EL (cell line): Measurements from ENCODE around the gene GPR156.
"Not testable (repeated sequence)": the region's sequence is repeated elsewhere in the genome, so short reads cannot be mapped to it uniquely, and the experiment has no call there.

ENCODE experiments used
- DNase-seq: peaks from one replicate; pipeline ENCODE4 v3.0.0-alpha.2; 2016

GPR156 gene

GRCh38 chr3:120156699-120157098, 128.3 kb downstream of the GPR156 start:
- DNase-seq = no peak

- DNase-seq = not testable (repeated sequence)
These were observed 129.3 kb downstream of the GPR156 start for GRCh38 chr3:120155694-120156093.

DNA sequence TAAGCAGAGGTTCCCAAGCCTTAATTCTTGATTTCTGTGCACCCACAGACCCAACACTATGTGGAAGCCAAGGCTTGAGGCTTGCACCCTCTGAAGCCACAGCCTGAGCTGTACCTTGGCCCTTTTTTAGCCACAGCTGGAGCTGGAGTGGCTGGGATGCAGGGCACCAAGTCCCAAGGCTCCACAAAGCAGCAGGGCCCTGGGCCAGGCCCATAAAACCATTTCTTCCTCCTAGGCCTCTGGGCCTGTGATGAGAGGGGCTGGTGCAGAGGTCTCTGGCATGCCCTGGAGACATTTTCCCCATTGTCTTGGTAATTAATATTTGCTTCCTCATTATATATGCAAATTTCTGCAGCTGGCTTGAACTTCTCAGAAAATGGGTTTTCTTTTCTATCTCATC, 129.9 kb downstream of the GPR156 start:
- DNase-seq = no peak

- peak; percentile 86 for DNase-seq
These were observed 131.7 kb downstream of the GPR156 start for GRCh38 chr3:120153294-120153693.

- DNase-seq = no peak
These were observed 133.2 kb downstream of the GPR156 start for GRCh38 chr3:120151791-120152190.

DNA sequence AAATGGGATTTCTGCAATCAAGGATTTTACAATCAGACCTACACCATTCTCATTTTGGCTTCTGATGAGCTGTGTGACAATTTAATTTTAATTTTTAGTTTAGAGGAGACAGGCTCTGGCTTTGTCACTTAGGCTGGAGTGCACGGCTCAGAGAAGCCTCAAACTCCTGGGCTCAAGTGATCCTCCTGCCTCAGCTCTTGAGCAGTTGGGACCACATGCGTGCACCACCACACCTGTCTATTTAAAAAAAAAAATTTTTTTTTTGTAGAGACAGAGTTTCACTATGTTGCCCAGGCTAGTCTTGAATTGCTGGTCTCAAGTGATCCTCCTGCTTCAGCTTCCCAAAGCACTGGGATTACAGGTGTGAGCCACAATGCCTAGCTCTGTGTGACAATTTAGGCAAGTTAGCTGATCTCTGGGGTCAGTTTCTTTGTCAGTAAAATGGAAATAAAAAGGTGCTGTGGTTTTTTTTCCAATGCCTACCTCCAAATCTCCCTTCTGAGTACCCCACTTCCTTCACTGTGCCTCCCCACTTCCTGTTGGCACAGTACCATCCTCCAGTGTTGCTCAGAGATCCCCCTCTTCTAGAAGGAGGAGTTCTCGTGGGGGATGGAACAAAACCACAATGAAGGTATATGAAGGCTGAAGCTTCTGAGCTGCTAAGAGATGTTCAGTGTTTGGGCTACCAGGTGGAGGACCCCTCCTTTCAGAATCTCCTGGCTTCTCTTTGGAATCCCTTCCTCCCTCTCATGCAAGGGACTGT, 136.7 kb downstream of the GPR156 start:
- DNase-seq = no peak

DNA sequence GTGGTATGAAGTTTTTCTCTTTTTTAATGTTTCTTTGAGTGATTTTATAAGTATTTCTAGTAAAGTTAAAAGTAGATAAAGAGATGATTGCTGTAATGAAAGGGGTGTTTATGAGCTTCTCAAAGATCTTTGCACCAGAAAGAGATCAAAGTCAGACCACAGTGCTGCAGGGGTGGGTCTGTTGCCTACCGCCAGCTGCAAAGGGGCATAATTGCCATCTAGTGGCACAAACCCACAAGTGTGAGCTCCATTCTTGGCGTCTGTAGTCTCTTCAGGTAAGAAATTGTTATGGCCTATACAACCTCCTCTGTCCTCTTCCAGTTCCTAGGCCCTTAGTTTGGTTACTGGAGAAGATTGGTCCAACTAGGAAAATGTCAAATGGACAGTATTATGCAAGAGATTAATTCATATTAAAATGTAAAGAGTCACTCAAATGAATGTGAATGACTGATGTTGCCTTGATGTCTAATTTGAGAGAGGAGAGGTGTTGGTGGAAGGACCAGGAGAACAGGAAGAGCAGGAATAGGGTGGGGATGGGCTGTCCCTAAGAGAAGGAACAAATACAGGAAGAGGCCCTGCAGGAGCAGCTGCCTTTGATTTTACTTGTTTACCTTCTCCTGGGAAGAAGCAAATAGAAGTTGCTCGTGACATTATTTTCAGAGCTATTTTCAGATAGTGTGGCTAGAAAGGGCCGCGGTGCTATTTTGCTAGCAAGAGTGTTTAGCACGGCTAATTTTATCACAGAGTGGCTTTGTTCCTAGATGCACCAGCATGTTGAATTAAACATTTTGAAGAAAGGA, 137.8 kb downstream of the GPR156 start:
- DNase-seq = no peak

DNA sequence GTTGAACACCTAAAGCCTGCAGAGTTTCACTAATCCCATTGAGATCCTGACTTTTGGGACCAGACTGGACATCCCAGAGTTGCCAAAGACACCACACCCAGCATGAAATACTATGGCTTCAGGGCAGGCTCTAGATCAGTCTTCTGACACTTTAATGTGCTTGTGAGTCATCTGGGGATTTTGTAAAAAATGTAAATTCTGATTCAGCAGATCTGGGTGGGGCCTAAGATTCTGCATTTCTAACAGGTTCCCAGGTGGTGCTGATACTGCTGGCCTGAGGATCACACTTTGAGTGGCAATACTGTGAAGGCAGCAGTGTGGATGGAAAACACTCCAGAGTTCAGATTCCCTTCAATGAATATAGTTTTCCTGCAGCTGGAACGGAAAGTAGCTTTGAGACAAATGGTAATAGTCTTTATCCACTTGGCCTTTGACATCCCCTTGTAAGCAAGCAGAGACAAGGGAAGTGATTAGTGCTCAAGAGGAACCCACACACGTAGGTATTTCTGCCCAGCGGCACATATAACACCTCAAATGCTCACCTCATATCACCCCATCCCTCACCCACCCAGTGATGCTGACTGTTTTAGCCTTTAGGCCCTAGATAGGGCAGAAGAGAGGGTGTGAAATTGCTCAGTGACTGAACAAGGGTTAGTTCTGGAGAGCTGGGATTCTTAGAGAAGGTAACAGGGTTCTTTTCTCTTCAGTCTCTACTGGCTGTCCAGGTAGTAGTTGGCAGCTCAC, 139.3 kb downstream of the GPR156 start:
- DNase-seq = peak; percentile 89

DNA sequence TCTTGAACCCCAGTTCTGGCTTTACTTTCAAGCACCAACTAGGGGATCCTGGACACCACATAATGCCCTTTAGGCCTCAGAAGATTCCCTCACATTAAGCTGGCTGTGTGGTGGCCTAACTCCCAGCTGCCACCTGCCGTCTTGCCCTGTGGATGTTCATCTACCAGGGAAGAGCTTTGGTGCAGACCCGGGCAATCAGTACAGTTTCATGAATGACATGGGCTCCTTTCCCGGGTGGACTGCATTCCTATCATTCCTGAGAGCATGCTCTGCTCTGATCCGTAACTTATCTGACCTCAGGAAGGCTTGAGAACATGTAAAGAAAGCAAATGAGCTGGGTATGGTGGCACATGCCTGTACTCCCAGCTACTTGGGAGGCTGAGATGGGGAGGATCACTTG, 140.8 kb downstream of the GPR156 start:
- peak; percentile 91 for DNase-seq

DNA sequence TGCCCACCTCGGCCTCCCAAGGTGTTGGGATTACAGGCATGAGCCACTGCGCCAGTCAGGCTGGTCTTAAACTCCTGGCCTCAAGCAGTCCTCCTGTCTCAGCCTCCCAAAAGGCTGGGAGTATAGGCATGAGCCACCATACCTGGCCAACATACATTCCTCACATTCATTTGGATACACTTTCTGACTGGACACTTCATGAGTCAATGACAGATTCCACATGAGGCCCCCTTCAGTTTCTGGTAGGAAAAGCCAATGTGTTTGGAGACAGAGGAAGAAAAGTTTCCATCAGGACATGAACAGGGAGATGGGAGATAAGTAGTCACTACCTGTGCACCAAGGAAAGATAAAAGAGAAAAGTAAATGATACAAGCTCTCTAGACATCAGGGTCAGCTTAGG, 141.3 kb downstream of the GPR156 start:
- DNase-seq = peak; percentile 31

- DNase-seq = no peak
These were observed 142.8 kb downstream of the GPR156 start for GRCh38 chr3:120142236-120142635.

GRCh38 chr3:120140098-120140742, 144.8 kb downstream of the GPR156 start:
- no peak for DNase-seq

DNA sequence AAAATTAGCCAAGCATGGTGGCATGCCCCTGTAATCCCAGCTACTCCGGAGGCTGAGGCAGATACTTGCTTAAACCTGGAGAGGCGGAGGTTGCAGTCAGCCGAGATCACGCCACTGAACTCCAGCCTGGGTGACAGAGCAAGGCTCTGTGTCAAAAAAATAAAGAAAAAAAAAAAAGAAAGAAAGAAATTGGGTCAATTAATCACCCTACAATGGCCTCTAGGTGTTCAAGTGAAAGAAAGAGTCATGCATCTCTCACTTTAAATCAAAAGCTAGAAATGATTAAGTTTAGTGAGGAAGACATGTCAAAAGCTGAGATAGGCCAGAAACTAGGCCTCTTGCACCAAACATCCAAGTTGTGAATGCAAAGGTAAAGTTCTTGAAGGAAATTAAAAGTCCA, 145.9 kb downstream of the GPR156 start:
- DNase-seq = no peak

- no peak for DNase-seq
These were observed 147.5 kb downstream of the GPR156 start for GRCh38 chr3:120137548-120137947.

DNA sequence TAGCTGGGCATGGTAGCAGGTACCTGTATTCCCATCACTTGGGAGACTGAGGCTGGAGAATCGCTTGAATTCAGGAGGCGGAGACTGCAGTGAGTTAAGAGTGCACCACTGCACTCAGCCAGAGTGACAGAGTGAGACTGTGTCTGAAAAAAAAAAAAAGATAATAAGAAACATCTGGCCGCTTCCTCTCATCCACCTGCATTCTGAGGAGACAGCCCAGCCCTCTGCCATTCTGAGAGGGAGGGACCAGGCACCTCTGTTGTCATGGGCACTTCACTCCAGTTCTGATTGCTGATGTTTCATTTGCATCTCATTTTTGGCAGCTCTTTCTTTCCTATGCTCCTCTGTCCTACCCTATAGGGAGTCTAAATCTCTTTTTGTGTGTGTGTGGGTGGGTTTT, 154.4 kb downstream of the GPR156 start:
- DNase-seq = no peak

GRCh38 chr3:120129718-120130513, 155.1 kb downstream of the GPR156 start:
- peak; percentile 43 for DNase-seq

- DNase-seq = no peak
These were observed 156.0 kb downstream of the GPR156 start for GRCh38 chr3:120129051-120129450.

GRCh38 chr3:120125992-120126391, 159.0 kb downstream of the GPR156 start:
- no peak for DNase-seq

GRCh38 chr3:120119846-120120510, 165.0 kb downstream of the GPR156 start:
- peak; percentile 13 for DNase-seq
